Measurements from ENCODE around the gene PTPN7. TPM values are rescaled to one million over a fixed set of nuclear protein-coding genes. Genes with fewer than 3 reads are reported as not detected.

Gene PTPN7
- 0.31 to 0.49 TPM (median 0.32 TPM) in 3 replicates for total RNA-seq

GRCh38 chr1:202160377-202160940, at the start of gene PTPN7:
Gene PTPN7, minus strand, starts transcription at chr1:202160602. Its CDS starts 1,200 bp downstream, at chr1:202159402.
- Mint-ChIP-seq H3K4me3 (no peak within 1 kb of the TSS), H3K4me1 (peaks cover 30% of the 10 kb centered on the region), H3K27me3 (ENCODE audit: low read depth) (no peaks in the 10 kb centered on the region), H3K27ac (peak within 1 kb of the TSS; percentile 13), H3K9me3 (no peaks in the 10 kb centered on the region), H3K36me3 (no peaks in the 10 kb centered on the region)
- DNase-seq (ENCODE audit: low spot score in 2 of 2, unreplicated experiment in 2 of 2): no peak
- no peak for TF ChIP-seq CTCF (IDR thresholded peaks at IDR 0.05; ENCODE audit: unreplicated experiment)

GRCh38 chr1:202208351-202208857, 48.0 kb upstream of the PTPN7 start:
- peaks cover 10% of the 10 kb centered on the region for H3K4me1 Mint-ChIP-seq
- no peaks in the 10 kb centered on the region for H3K9me3 Mint-ChIP-seq
- peaks cover 15% of the 10 kb centered on the region for H3K27me3 Mint-ChIP-seq (ENCODE audit: low read depth)
- no peak for TF ChIP-seq CTCF (IDR thresholded peaks at IDR 0.05; ENCODE audit: unreplicated experiment)
- H3K4me3 Mint-ChIP-seq: no peak overlapping the region
- DNase-seq (ENCODE audit: low spot score in 2 of 2, unreplicated experiment in 2 of 2): no peak
- H3K27ac Mint-ChIP-seq: no peak overlapping the region
- no peaks in the 10 kb centered on the region for H3K36me3 Mint-ChIP-seq

GRCh38 chr1:202207292-202207691, 46.9 kb upstream of the PTPN7 start:
- no peak for DNase-seq (ENCODE audit: low spot score in 2 of 2, unreplicated experiment in 2 of 2)
- peaks cover 5% of the 10 kb centered on the region for H3K27me3 Mint-ChIP-seq (ENCODE audit: low read depth)
- peaks cover 10% of the 10 kb centered on the region for H3K4me1 Mint-ChIP-seq
- no peaks in the 10 kb centered on the region for H3K9me3 Mint-ChIP-seq
- H3K36me3 Mint-ChIP-seq: no peaks in the 10 kb centered on the region
- no peak overlapping the region for H3K4me3 Mint-ChIP-seq
- H3K27ac Mint-ChIP-seq: no peak overlapping the region
- TF ChIP-seq CTCF (IDR thresholded peaks at IDR 0.05; ENCODE audit: unreplicated experiment): no peak

GRCh38 chr1:202205523-202206190, 45.3 kb upstream of the PTPN7 start:
- Mint-ChIP-seq H3K9me3 (no peaks in the 10 kb centered on the region), H3K27me3 (ENCODE audit: low read depth) (no peaks in the 10 kb centered on the region), H3K4me1 (peaks cover 13% of the 10 kb centered on the region), H3K36me3 (no peaks in the 10 kb centered on the region), H3K27ac (no peak overlapping the region), H3K4me3 (no peak overlapping the region)
- TF ChIP-seq CTCF (IDR thresholded peaks at IDR 0.05; ENCODE audit: unreplicated experiment): no peak
- no peak for DNase-seq (ENCODE audit: low spot score in 2 of 2, unreplicated experiment in 2 of 2)

GRCh38 chr1:202204065-202204464, 43.7 kb upstream of the PTPN7 start:
- Mint-ChIP-seq H3K9me3 (no peaks in the 10 kb centered on the region), H3K27me3 (ENCODE audit: low read depth) (no peaks in the 10 kb centered on the region), H3K4me1 (peaks cover 22% of the 10 kb centered on the region), H3K4me3 (no peak overlapping the region), H3K27ac (no peak overlapping the region), H3K36me3 (no peaks in the 10 kb centered on the region)
- no peak for DNase-seq (ENCODE audit: low spot score in 2 of 2, unreplicated experiment in 2 of 2)
- TF ChIP-seq CTCF (IDR thresholded peaks at IDR 0.05; ENCODE audit: unreplicated experiment): no peak

Measured in mesothelial cell of epicardium (in vitro differentiated cells).